ENCODE measurements around the gene LOXL1.

Gene LOXL1

GRCh38 chr15:73992594-73992898 is 66.3 kb downstream of the LOXL1 start:
- peaks cover 4% of the 10 kb centered on the region; the same call in 1 of the 2 replicates for H3K36me3 ChIP-seq (ENCODE audit: insufficient read depth, low read length)
- no peaks in the 10 kb centered on the region for H3F3A ChIP-seq (ENCODE audit: insufficient read depth, low read length)
- H3K4me2 ChIP-seq (ENCODE audit: low read length): peak overlapping the region; percentile 87
- TF ChIP-seq CTCF (IDR thresholded peaks at IDR 0.05; ENCODE audit: low read length): no peak
- peak overlapping the region; percentile 68 for H3K4me3 ChIP-seq (ENCODE audit: low read depth, low read length, poor library complexity, severe bottlenecking)
- no peaks in the 10 kb centered on the region for H3K9me2 ChIP-seq (ENCODE audit: low read depth, low read length)
- H3K27ac ChIP-seq (ENCODE audit: low read depth, low read length, poor library complexity, severe bottlenecking): no peak overlapping the region
- H3K9me3 ChIP-seq (ENCODE audit: low read length): no peaks in the 10 kb centered on the region
- 0 out of 2 replicates have a peak, but pooled peaks cover 5% of the 10 kb centered on the region for H3K79me2 ChIP-seq (ENCODE audit: insufficient read depth, low read length)
- H4K20me1 ChIP-seq (ENCODE audit: insufficient read depth, low read length): no peaks in the 10 kb centered on the region
- H3K27me3 ChIP-seq (ENCODE audit: insufficient read depth, low read length): no peaks in the 10 kb centered on the region
- H3K4me1 ChIP-seq (ENCODE audit: insufficient read depth, low read length, severe bottlenecking): peaks cover 52% of the 10 kb centered on the region
- peak overlapping the region; percentile 55; the same call in 1 of the 2 replicates for H3K9ac ChIP-seq (ENCODE audit: low read length)
- H2AFZ ChIP-seq (ENCODE audit: low read length): peak overlapping the region; percentile 61; the same call in 1 of the 2 replicates

GRCh38 chr15:73993211-73993994 is 67.1 kb downstream of the LOXL1 start:
- Histone ChIP-seq H3K4me2 (ENCODE audit: low read length) (peak overlapping the region; percentile 94), H3K9ac (ENCODE audit: low read length) (peak overlapping the region; percentile 90; the same call in 1 of the 2 replicates), H3K27me3 (ENCODE audit: insufficient read depth, low read length) (no peaks in the 10 kb centered on the region), H3K27ac (ENCODE audit: low read depth, low read length, poor library complexity, severe bottlenecking) (no peak overlapping the region), H3K36me3 (ENCODE audit: insufficient read depth, low read length) (peaks cover 9% of the 10 kb centered on the region; the same call in 1 of the 2 replicates), H3K4me3 (ENCODE audit: low read depth, low read length, poor library complexity, severe bottlenecking) (peak overlapping the region; percentile 95), H3F3A (ENCODE audit: insufficient read depth, low read length) (no peaks in the 10 kb centered on the region), H3K79me2 (ENCODE audit: insufficient read depth, low read length) (0 out of 2 replicates have a peak, but pooled peaks cover 5% of the 10 kb centered on the region), H4K20me1 (ENCODE audit: insufficient read depth, low read length) (no peaks in the 10 kb centered on the region), H3K9me3 (ENCODE audit: low read length) (no peaks in the 10 kb centered on the region), H3K9me2 (ENCODE audit: low read depth, low read length) (no peaks in the 10 kb centered on the region), H3K4me1 (ENCODE audit: insufficient read depth, low read length, severe bottlenecking) (peaks cover 52% of the 10 kb centered on the region), H2AFZ (ENCODE audit: low read length) (no peak overlapping the region)
- TF ChIP-seq CTCF (IDR thresholded peaks at IDR 0.05; ENCODE audit: low read length) (no peak), EZH2 (IDR thresholded peaks at IDR 0.05; ENCODE audit: borderline replicate concordance, low read length) (no peak)

- Histone ChIP-seq H3K9ac (ENCODE audit: low read length) (peak within 1 kb of the TSS; percentile 90), H2AFZ (ENCODE audit: low read length) (peak within 1 kb of the TSS; percentile 39; the same call in 1 of the 2 replicates), H3K27me3 (ENCODE audit: insufficient read depth, low read length) (no peaks in the 10 kb centered on the region), H3K27ac (ENCODE audit: low read depth, low read length, poor library complexity, severe bottlenecking) (peak within 1 kb of the TSS; percentile 70), H3K4me1 (ENCODE audit: insufficient read depth, low read length, severe bottlenecking) (peaks cover 52% of the 10 kb centered on the region), H3K9me3 (ENCODE audit: low read length) (no peaks in the 10 kb centered on the region), H4K20me1 (ENCODE audit: insufficient read depth, low read length) (no peaks in the 10 kb centered on the region), H3K4me2 (ENCODE audit: low read length) (peak within 1 kb of the TSS; percentile 94), H3K36me3 (ENCODE audit: insufficient read depth, low read length) (peaks cover 18% of the 10 kb centered on the region; the same call in 1 of the 2 replicates), H3K4me3 (ENCODE audit: low read depth, low read length, poor library complexity, severe bottlenecking) (peak within 1 kb of the TSS; percentile 95), H3F3A (ENCODE audit: insufficient read depth, low read length) (no peaks in the 10 kb centered on the region), H3K9me2 (ENCODE audit: low read depth, low read length) (no peaks in the 10 kb centered on the region), H3K79me2 (ENCODE audit: insufficient read depth, low read length) (0 out of 2 replicates have a peak, but pooled peaks cover 5% of the 10 kb centered on the region)
- TF ChIP-seq EZH2 (IDR thresholded peaks at IDR 0.05; ENCODE audit: borderline replicate concordance, low read length) (no peak), CTCF (IDR thresholded peaks at IDR 0.05; ENCODE audit: low read length) (no peak)
These were observed 68.2 kb downstream of the LOXL1 start, which contains the start of gene PML for GRCh38 chr15:73994413-73994883. TSS of gene PML (plus strand) at chr15:73994716. CDS start at chr15:73994813, 97 bp downstream.
